HCT116 (cell line): ENCODE data around the gene ADM2.

Experiments used
- CEBPB ChIP-seq: IDR thresholded peaks from 2 replicates; pipeline ENCODE4 v1.6.1; 2012; ENCODE audit warnings: low read depth
- CTCF ChIP-seq, 3 experiments: fragments of 200-600 bp in 1 of 3; sonication (generic) in 1 of 3; IDR thresholded peaks in 2 of 3; conservative IDR thresholded peaks in 1 of 3; 2 replicates each; pipeline ENCODE4 v1.5.1; 2012 to 2017; ENCODE audit warnings: low read depth in 2 of 3, low read length in 2 of 3, antibody characterized with exemption in 1 of 3, borderline replicate concordance in 1 of 3, control low read depth in 1 of 3, mild to moderate bottlenecking in 1 of 3, mixed read lengths in 1 of 3, mixed run types in 1 of 3, moderate library complexity in 1 of 3; ENCODE audit not compliant: insufficient read depth in 1 of 3
- JUND ChIP-seq: IDR thresholded peaks from 2 replicates; pipeline ENCODE4 v1.6.1; 2012
- POLR2A ChIP-seq: IDR thresholded peaks from 2 replicates; pipeline ENCODE4 v1.7.0; 2011; ENCODE audit warnings: borderline replicate concordance; ENCODE audit not compliant: insufficient read depth, insufficient read length; ENCODE audit errors: extremely low read depth
- POLR2AphosphoS5 ChIP-seq: IDR thresholded peaks from 2 replicates; pipeline ENCODE4 v1.6.1; 2011; ENCODE audit warnings: mild to moderate bottlenecking, low read depth, low read length, moderate library complexity
- REST ChIP-seq: IDR thresholded peaks from 2 replicates; pipeline ENCODE4 v1.6.1; 2012; ENCODE audit warnings: low read depth
- SP1 ChIP-seq: IDR thresholded peaks from 2 replicates; pipeline ENCODE4 v1.6.1; 2012; ENCODE audit warnings: low read depth
- TCF7L2 ChIP-seq: IDR thresholded peaks from 2 replicates; pipeline ENCODE4 v1.7.0; 2011; ENCODE audit warnings: borderline replicate concordance, inconsistent platforms; ENCODE audit not compliant: insufficient read depth, insufficient read length; ENCODE audit errors: extremely low read depth

GRCh38 chr22:50435291-50436014, 45.9 kb upstream of the ADM2 start:
- TF ChIP-seq POLR2AphosphoS5 (no peak), CTCF (IDR thresholded peaks at IDR 0.05 in 2 of 3, conservative IDR thresholded peaks at IDR 0.05 in 1 of 3; ENCODE audit: borderline replicate concordance in 1 of 3, insufficient read depth in 1 of 3, low read depth in 2 of 3, low read length in 2 of 3) (no peak), JUND (no peak), CEBPB (no peak), POLR2A (no peak), TCF7L2 (no peak), REST (no peak), SP1 (no peak)
